GM19438 (cell line): ENCODE data around the gene OPA1.
A peak's percentile ranks its signal among the peaks of the same experiment; 100 is the strongest.
"Not testable (repeated sequence)": the region's sequence is repeated elsewhere in the genome, so short reads cannot be mapped to it uniquely, and the experiment has no call there.

Experiments used
- ATAC-seq: cut with Tn5 transposase; IDR thresholded peaks from one replicate; pipeline ENCODE4 v1.9.1; 2021; ENCODE audit warnings: low read depth; ENCODE audit not compliant: unreplicated experiment

Gene OPA1

DNA sequence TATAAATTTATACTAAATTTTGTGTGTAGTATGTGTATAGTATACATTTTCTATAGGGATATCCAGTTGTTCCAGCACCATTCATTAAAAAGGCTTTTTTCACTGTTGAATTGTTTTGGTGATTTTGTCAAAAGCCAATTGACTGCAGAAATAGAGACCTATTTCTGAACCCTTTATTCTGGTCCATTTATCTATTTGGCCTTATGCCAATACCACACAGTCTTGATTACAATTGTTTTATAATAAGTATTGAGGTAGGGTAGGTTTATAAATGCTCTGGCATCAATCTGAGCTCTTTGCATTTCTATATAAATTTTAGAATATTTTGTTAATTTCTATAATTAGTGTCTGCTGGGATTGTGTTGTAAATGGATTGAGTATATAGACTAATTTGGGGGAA, 6.5 kb upstream of the OPA1 start:
- no peak for ATAC-seq

DNA sequence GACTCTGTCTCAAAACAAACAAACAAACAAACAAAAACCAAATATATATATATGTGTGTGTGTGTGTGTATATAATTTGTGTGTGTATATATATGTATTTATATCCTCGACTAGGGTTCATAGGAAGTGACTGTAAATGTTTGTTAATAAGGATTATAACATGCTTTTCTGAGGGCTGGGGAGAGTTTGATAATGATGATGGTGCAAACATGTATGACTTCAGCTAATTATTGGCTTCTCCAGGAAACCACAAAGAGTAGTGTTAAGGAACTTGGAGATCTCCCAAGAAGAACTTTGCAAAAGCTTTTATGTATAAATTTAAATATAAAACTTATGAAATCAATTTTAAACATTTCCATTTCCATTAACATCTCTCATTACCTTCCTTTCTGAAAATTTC, 3.9 kb upstream of the OPA1 start:
- ATAC-seq: no peak

DNA sequence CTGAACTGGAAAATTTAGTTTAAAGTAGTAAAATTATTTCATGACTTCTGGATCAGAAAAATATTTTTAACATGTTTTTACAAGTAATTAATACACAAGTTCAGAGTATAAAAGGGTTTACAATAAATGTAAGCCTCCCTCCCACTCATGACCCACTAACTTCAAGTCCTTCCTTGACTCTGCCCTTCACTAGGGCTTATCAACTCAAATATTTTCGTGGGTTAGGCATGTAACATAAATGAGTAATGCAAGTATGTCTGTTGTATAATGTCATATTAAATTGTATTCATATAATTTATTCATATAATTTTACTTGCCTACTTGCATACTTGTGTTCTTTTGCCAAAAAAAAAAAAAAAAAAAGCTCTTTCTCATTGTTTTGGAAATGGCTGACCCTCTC, 3.4 kb upstream of the OPA1 start:
- no peak for ATAC-seq

- ATAC-seq: no peak
Observed at GRCh38 chr3:193590088-193590856, 2.7 kb upstream of the OPA1 start.

DNA sequence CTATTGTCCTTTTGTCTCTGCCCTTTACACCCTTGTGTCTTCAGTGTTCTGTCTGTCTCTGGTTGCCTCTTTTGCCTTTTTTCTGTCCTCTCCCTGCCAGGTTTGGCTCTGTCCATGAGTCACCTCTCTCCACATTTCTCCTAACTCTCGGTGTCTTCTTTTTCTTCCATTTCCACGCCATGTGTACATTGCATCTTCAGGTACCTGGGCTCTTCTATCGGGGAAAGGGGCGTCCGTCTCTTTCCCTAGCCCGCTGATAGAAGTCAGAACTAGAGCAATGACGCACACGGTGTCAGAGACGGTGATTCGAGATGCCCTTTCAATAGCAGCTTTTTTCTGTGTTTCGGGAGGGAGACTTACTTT, 641 bp downstream of the OPA1 start:
- peak; percentile 9 for ATAC-seq

DNA sequence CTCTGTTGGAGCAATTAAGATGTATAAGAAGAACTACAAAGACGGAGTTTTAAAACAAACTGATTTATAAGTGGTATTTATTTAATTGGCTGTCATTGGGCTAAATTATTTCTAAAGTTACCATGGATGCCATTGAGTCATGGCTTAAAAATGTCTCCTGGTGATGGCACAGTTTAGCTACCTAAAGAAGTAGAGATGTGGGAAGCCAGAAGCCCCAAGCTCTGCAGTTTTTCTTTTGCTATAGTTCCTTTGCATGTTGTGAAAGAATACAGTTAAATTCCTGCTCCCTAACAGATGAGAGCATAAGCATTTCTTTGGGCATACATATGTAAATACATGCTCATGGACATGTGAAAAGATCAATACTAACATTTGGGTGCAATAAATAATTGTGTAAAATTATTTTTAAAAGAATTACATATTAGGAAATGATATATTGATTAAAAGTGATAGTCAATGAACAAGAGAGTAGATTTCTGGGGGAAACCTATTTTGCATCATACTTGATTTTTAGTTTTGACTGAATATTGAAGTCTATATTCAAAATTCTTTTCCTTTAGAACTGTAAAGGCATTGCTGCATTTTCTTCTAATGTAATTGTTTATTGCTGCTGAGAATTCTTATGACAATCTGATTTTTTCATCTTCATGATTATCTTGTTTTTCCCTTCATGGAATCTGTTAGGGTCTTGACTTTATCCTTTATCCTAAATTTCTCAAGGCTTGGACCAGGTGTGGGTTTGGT, 2.1 kb downstream of the OPA1 start:
- ATAC-seq: no peak

DNA sequence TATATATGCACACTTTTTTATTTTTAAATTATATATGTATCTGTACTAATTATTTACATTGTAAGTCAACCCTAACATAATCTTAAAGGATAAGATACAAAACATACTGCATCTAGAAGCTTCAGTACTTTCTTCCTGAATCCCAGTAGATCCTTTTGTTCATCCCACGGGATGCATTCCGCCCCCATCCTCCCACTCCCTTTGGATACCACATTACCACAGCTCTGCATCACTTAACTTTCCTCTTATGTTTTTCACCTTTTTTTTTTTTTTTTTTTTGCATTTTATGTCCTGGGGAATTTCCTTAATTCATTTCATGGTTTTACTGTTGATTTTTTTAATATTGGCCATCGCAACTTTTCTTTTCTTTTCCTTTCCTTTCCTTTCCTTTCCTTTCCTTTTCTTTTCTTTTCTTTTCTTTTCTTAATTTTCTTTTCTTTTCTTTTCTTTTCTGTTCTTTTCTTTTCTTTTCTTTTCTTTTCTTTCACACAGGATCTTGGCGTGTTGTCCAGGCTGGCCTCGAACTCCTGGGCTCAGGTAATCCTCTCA, 3.0 kb downstream of the OPA1 start:
- no peak for ATAC-seq

- ATAC-seq: no peak
Observed at GRCh38 chr3:193598202-193598601, 5.2 kb downstream of the OPA1 start.

- ATAC-seq: no peak
Observed at GRCh38 chr3:193599393-193599792, 6.4 kb downstream of the OPA1 start.

DNA sequence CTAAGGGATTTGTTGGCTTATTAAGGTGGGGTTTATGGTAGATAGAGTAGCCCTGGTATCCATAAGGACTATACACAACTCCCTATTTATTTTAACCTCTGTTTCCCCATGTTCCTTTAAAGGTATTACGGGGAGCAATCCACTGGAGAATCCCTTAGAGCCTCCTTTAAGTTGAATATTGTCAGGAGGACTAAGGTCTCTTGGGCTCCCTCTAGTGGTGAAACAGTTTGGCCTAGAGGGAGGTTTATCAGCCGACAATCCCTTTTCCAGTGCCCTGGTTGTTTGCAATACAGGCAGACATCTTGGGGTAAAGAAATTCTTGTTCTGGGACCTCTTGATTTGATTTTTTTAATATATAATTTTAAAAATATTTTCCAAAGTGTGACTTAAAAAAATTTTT, 12.9 kb downstream of the OPA1 start:
- peak; percentile 88 for ATAC-seq

GRCh38 chr3:193606892-193607291, 13.9 kb downstream of the OPA1 start:
- not testable (repeated sequence) for ATAC-seq

DNA sequence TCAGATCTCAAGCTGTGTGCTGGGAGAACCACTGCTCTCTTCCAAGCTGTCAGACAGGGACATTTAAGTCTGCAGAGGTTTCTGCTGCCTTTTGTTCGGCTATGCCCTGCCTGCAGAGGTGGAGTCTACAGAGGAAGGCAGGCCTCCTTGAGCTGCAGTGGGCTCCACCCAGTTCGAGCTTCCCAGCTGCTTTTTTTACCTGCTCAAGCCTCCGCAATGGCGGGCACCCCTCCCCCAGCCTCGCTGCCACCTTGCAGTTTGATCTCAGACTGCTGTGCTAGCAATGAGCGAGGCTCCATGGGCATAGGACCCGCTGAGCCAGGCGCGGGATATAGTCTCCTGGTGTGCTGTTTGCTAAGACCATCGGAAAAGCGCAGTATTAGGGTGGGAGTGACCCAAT, 17.5 kb downstream of the OPA1 start:
- not testable (repeated sequence) for ATAC-seq

GRCh38 chr3:193614430-193614829, 21.4 kb downstream of the OPA1 start:
- ATAC-seq: no peak

GRCh38 chr3:193617628-193618027, 24.6 kb downstream of the OPA1 start:
- no peak for ATAC-seq

- no peak for ATAC-seq
Observed at GRCh38 chr3:193620057-193620456, 27.0 kb downstream of the OPA1 start.

- ATAC-seq: no peak
Observed at GRCh38 chr3:193620650-193621049, 27.6 kb downstream of the OPA1 start.

- ATAC-seq: no peak
Observed at GRCh38 chr3:193621127-193621526, 28.1 kb downstream of the OPA1 start.

- ATAC-seq: no peak
Observed at GRCh38 chr3:193630005-193630404, 37.0 kb downstream of the OPA1 start.

DNA sequence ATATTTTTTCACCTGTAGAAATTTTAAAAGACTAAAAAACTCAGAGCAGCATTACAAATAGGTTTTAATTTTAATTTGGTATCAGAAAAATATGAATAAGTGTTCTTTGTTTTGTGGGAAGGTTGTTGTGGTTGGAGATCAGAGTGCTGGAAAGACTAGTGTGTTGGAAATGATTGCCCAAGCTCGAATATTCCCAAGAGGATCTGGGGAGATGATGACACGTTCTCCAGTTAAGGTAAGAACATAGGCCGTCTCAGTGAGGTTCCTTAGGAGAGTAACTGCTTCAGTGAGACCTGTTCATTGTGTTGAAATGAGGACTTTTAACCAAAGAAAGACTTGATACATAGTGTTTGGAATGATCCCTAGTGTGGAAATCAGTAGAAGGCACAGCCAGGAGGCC, 44.8 kb downstream of the OPA1 start:
- no peak for ATAC-seq

DNA sequence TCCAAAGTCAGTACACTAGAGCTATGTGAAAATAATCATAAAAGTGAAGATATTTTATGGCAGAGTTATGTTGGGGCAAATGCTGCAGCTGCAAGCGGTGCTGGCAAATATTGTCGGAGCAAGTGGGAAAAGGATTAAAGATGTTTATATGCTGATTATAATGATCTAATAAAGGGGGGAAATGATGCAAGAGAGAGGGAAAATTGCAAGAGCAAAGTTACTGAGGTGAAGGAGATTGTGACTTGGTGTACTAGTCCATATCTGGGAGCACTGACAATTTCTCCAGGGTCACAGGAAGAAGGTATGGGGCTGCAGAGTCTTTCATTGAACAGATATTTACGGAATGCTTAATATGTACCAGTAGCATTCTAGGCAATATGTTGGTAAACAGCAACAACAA, 45.8 kb downstream of the OPA1 start:
- ATAC-seq: no peak

DNA sequence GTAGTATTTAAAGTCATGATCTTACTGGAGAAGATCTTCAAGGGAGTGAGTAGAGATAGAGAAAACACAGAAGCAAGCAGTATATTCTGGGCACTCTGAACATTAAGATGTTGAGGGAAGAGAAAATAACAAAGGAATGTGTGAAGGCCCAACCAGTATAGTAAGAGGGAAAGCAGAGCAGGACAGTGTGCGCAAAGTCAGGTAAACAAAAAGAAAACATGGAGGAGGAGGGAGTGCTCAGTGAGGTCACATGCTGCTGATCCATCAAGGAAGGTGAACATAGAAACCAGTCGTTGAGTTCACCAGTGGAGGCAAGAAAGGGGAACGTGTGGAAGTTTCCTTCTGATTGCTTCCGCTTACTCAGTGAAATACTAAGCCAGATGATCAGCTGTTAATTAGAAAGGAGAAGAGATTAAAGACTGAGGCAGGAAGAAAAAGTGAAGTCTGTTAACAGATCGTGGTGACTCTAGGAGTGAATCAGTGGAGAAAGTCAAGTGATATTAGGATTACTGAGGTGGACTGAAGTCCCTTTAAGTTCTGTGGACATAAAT, 47.2 kb downstream of the OPA1 start:
- ATAC-seq: no peak
